Measurements from ENCODE around the gene LZIC.

LZIC gene

GRCh38 chr1:9902060-9902452 is 41.1 kb downstream of the LZIC start:
- Mint-ChIP-seq H3K9me3 (no peaks in the 10 kb centered on the region), H3K4me1 (peaks cover 43% of the 10 kb centered on the region), H3K36me3 (no peaks in the 10 kb centered on the region), H3K4me3 (no peak overlapping the region), H3K27ac (no peak overlapping the region)
- DNase-seq (ENCODE audit: low spot score in 2 of 2) (no peak), ATAC-seq (no peak)

GRCh38 chr1:9901148-9902059 is 41.8 kb downstream of the LZIC start:
- no peak overlapping the region for H3K4me3 Mint-ChIP-seq
- no peaks in the 10 kb centered on the region for H3K9me3 Mint-ChIP-seq
- H3K36me3 Mint-ChIP-seq, result no peaks in the 10 kb centered on the region
- H3K4me1 Mint-ChIP-seq, result peaks cover 38% of the 10 kb centered on the region
- H3K27ac Mint-ChIP-seq, result no peak overlapping the region
- ATAC-seq (no peak), DNase-seq (ENCODE audit: low spot score in 2 of 2) (no peak)

- H3K36me3 Mint-ChIP-seq, result no peaks in the 10 kb centered on the region
- H3K9me3 Mint-ChIP-seq, result no peaks in the 10 kb centered on the region
- no peak overlapping the region for H3K4me3 Mint-ChIP-seq
- H3K4me1 Mint-ChIP-seq, result peaks cover 32% of the 10 kb centered on the region
- DNase-seq (ENCODE audit: low spot score in 2 of 2) (no peak), ATAC-seq (no peak)
- H3K27ac Mint-ChIP-seq, result no peak overlapping the region
Observed at GRCh38 chr1:9900142-9901043, 42.8 kb downstream of the LZIC start.

GRCh38 chr1:9894115-9894514 is 49.1 kb downstream of the LZIC start:
- Mint-ChIP-seq H3K27ac (peak overlapping the region; percentile 29), H3K4me1 (peaks cover 18% of the 10 kb centered on the region), H3K36me3 (no peaks in the 10 kb centered on the region), H3K9me3 (no peaks in the 10 kb centered on the region), H3K4me3 (no peak overlapping the region)
- DNase-seq (ENCODE audit: low spot score in 2 of 2) (no peak), ATAC-seq (no peak)

- DNase-seq (ENCODE audit: low spot score in 2 of 2), result no peak
- peak overlapping the region; percentile 29 for H3K27ac Mint-ChIP-seq
- peaks cover 18% of the 10 kb centered on the region for H3K4me1 Mint-ChIP-seq
- no peak overlapping the region for H3K4me3 Mint-ChIP-seq
- ATAC-seq, result no peak
- H3K9me3 Mint-ChIP-seq, result no peaks in the 10 kb centered on the region
- H3K36me3 Mint-ChIP-seq, result no peaks in the 10 kb centered on the region
Observed at GRCh38 chr1:9892563-9893528, 50.3 kb downstream of the LZIC start.

GRCh38 chr1:9891207-9891606 is 52.0 kb downstream of the LZIC start:
- ATAC-seq, result no peak
- peaks cover 18% of the 10 kb centered on the region for H3K4me1 Mint-ChIP-seq
- no peak for DNase-seq (ENCODE audit: low spot score in 2 of 2)
- no peaks in the 10 kb centered on the region for H3K9me3 Mint-ChIP-seq
- H3K27ac Mint-ChIP-seq, result no peak overlapping the region
- H3K4me3 Mint-ChIP-seq, result no peak overlapping the region
- H3K36me3 Mint-ChIP-seq, result no peaks in the 10 kb centered on the region

GRCh38 chr1:9890224-9890731 is 52.9 kb downstream of the LZIC start:
- H3K4me3 Mint-ChIP-seq, result no peak overlapping the region
- H3K36me3 Mint-ChIP-seq, result no peaks in the 10 kb centered on the region
- peak overlapping the region; percentile 51 for H3K27ac Mint-ChIP-seq
- H3K4me1 Mint-ChIP-seq, result peaks cover 18% of the 10 kb centered on the region
- H3K9me3 Mint-ChIP-seq, result no peaks in the 10 kb centered on the region
- DNase-seq (ENCODE audit: low spot score in 2 of 2), result no peak
- ATAC-seq, result no peak

- Mint-ChIP-seq H3K36me3 (no peaks in the 10 kb centered on the region), H3K4me3 (no peak overlapping the region), H3K9me3 (no peaks in the 10 kb centered on the region), H3K27ac (peak overlapping the region; percentile 51), H3K4me1 (peaks cover 26% of the 10 kb centered on the region)
- DNase-seq (ENCODE audit: low spot score in 2 of 2), result no peak
- no peak for ATAC-seq
Observed at GRCh38 chr1:9889411-9889810, 53.8 kb downstream of the LZIC start.

GRCh38 chr1:9888886-9889285 is 54.3 kb downstream of the LZIC start:
- ATAC-seq (no peak), DNase-seq (ENCODE audit: low spot score in 2 of 2) (no peak)
- H3K9me3 Mint-ChIP-seq, result no peaks in the 10 kb centered on the region
- no peak overlapping the region for H3K27ac Mint-ChIP-seq
- H3K4me1 Mint-ChIP-seq, result peaks cover 30% of the 10 kb centered on the region
- H3K4me3 Mint-ChIP-seq, result no peak overlapping the region
- H3K36me3 Mint-ChIP-seq, result no peaks in the 10 kb centered on the region

GRCh38 chr1:9887070-9887469 is 56.1 kb downstream of the LZIC start:
- ATAC-seq (no peak), DNase-seq (ENCODE audit: low spot score in 2 of 2) (no peak)
- Mint-ChIP-seq H3K27ac (no peak overlapping the region), H3K4me3 (no peak overlapping the region), H3K9me3 (no peaks in the 10 kb centered on the region), H3K36me3 (no peaks in the 10 kb centered on the region), H3K4me1 (peaks cover 37% of the 10 kb centered on the region)

GRCh38 chr1:9886092-9886742 is 57.0 kb downstream of the LZIC start:
- H3K36me3 Mint-ChIP-seq, result no peaks in the 10 kb centered on the region
- DNase-seq (ENCODE audit: low spot score in 2 of 2), result no peak
- H3K4me3 Mint-ChIP-seq, result no peak overlapping the region
- H3K9me3 Mint-ChIP-seq, result no peaks in the 10 kb centered on the region
- ATAC-seq, result no peak
- H3K27ac Mint-ChIP-seq, result no peak overlapping the region
- peaks cover 45% of the 10 kb centered on the region for H3K4me1 Mint-ChIP-seq

- ATAC-seq (no peak), DNase-seq (ENCODE audit: low spot score in 2 of 2) (no peak)
- Mint-ChIP-seq H3K4me3 (no peak overlapping the region), H3K36me3 (no peaks in the 10 kb centered on the region), H3K4me1 (peaks cover 45% of the 10 kb centered on the region), H3K9me3 (no peaks in the 10 kb centered on the region), H3K27ac (peak overlapping the region; percentile 93)
Observed at GRCh38 chr1:9884805-9885204, 58.4 kb downstream of the LZIC start.

GRCh38 chr1:9883585-9884449 is 59.4 kb downstream of the LZIC start:
- peaks cover 39% of the 10 kb centered on the region for H3K4me1 Mint-ChIP-seq
- DNase-seq (ENCODE audit: low spot score in 2 of 2) (no peak), ATAC-seq (no peak)
- no peak overlapping the region for H3K4me3 Mint-ChIP-seq
- H3K9me3 Mint-ChIP-seq, result no peaks in the 10 kb centered on the region
- no peaks in the 10 kb centered on the region for H3K36me3 Mint-ChIP-seq
- peak overlapping the region; percentile 93 for H3K27ac Mint-ChIP-seq

Data from stimulated activated effector memory CD8-positive, alpha-beta T cell treated with anti-CD3 and anti-CD28 coated beads, Interleukin-12 subunit alpha, Interleukin-12 subunit beta, amount 100 ng/mL, for 72 hours (primary cell).